ENCODE data around the gene TM9SF3.
A peak's percentile ranks its signal among the peaks of the same experiment; 100 is the strongest.
"Not testable (repeated sequence)": the region's sequence is repeated elsewhere in the genome, so short reads cannot be mapped to it uniquely, and the experiment has no call there.

TM9SF3 gene

GRCh38 chr10:96570511-96570910 is 16.3 kb downstream of the TM9SF3 start:
- no peak for DNase-seq (ENCODE audit: low spot score)

- DNase-seq (ENCODE audit: low spot score) = no peak
Observed at GRCh38 chr10:96568402-96568801, 18.4 kb downstream of the TM9SF3 start.

GRCh38 chr10:96565774-96566173 is 21.0 kb downstream of the TM9SF3 start:
- no peak for DNase-seq (ENCODE audit: low spot score)

- peak; percentile 53 for DNase-seq (ENCODE audit: low spot score)
Observed at GRCh38 chr10:96560966-96561887, 25.6 kb downstream of the TM9SF3 start.

- DNase-seq (ENCODE audit: low spot score) = no peak
Observed at GRCh38 chr10:96560489-96560888, 26.3 kb downstream of the TM9SF3 start.

- DNase-seq (ENCODE audit: low spot score) = peak; percentile 9
Observed at GRCh38 chr10:96556003-96556402, 30.8 kb downstream of the TM9SF3 start.

GRCh38 chr10:96555330-96555729 is 31.5 kb downstream of the TM9SF3 start:
- DNase-seq (ENCODE audit: low spot score) = no peak

DNA sequence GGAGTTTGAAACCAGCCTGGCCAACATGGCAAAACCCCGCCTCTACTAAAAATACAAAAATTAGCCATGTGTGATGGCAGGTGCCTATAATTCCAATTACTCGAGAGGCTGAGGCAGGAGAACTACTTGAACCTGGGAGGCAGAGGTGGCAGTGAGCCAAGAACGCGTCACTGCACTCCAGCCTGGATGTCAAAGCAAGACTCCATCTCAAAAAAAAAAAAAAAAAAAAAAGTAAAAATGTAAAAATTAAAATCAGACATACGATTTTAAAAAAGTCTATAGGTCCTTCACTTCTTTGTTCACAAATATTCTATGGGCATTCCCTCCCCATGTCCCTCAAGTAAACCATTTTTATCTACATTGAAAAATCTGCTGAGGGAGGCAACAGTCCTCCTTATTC is 38.2 kb downstream of the TM9SF3 start:
- no peak for DNase-seq (ENCODE audit: low spot score)

- DNase-seq (ENCODE audit: low spot score) = not testable (repeated sequence)
Observed at GRCh38 chr10:96545558-96545957, 41.3 kb downstream of the TM9SF3 start.

DNA sequence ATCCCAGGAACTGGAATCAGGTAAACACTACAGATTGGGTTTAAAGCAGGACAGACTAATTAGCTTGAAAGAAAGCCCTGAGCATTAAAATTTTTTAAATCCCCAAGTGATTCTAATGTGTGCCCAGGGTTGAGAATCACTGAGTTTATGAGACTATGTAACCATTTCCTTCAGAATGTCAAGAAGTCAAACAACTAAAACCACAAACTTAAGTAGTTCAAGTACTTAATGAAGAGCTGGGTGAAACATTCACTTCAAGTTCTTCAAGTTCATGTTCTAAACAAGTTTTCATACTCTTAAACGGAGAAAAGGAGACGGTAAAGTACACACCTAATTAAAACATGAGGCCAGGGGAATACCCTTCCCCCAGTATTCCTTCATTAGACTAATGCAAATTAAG is 44.9 kb downstream of the TM9SF3 start:
- no peak for DNase-seq (ENCODE audit: low spot score)

DNA sequence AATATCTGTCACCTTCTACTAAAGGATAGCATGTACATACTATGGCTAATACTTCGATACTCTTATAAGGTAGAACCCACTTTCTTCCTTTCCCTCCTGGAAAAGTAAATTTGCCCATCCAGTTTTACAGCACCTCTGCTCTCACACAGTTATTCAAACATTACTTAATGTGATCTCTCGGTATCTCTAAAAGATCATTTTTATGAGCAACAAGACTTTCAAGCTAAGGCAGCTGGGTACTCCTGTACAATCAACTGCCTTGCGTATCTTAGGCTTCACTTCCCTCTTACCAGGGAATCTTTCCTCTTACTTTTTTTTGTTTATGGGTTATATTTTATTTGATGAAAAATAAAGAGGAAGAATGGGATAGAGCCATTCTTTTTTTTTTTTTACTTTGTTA is 46.6 kb downstream of the TM9SF3 start:
- DNase-seq (ENCODE audit: low spot score) = no peak

GRCh38 chr10:96538683-96539082 is 48.1 kb downstream of the TM9SF3 start:
- no peak for DNase-seq (ENCODE audit: low spot score)

DNA sequence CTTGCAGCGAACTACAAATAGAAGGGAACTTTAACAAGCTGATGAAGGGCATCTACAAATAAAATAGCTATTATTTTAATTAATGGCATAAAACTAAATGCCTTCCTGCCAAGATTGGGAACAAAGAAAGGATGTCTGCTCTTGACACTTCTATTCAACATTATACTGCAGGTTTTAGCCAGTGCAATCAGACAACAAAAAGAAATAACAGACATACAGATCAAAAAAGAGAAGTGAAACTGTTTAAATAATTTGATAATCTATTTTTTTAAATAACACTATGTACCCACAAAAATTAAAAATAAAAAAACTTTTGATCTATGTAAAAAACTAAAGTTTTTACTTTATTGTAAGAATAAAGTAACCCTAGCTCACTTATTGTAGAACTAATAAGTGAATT is 50.7 kb downstream of the TM9SF3 start:
- DNase-seq (ENCODE audit: low spot score) = no peak

- DNase-seq (ENCODE audit: low spot score) = no peak
Observed at GRCh38 chr10:96532523-96532922, 54.3 kb downstream of the TM9SF3 start.

DNA sequence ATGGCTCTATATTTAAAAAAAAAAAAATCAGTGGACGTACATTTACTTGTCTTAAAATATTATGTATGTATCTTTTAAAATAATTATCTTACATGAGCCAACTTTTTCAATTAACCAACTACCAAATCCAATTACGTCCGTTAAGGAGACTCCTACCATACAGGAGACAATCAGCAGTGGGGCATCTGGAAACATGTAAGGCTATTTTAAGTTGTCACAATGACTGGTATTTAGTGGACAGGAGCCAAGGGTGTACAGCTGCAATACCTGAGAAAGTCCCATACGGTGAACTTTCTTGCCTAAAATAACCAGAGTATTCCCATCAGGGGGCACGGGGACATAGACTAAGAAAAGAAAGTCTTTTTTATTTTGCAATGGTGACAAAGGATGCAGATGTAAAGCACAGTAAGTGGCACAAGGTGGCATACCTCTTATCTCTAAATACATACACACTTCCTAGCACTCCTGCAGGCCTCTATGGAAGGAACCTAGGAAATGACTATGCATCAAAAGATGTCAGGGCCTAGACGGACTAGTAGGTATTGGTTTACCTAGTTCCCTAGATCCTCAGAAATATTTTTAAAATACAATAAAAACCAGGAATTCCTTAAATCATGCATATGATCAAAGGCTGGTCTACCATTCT is 57.1 kb downstream of the TM9SF3 start:
- DNase-seq (ENCODE audit: low spot score) = no peak

DNA sequence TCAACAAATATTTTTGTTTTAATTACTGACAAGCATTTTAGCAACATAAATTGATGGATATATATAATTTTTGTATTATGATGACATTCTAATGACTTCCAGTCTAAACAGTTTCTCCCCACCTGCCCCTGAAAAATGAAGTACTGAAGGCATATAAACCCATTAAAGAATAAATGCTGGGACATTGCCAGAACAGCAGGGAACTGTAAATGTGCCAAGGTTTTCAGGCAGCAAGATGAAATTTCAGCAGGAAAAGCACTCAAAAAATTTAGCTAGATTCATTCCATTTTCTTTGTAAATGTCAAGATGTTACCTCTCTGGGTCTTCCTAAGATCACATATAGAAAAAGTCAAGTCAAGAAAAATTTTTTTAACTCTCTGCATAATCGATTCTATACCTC is 62.1 kb downstream of the TM9SF3 start:
- no peak for DNase-seq (ENCODE audit: low spot score)

- DNase-seq (ENCODE audit: low spot score) = no peak
Observed at GRCh38 chr10:96517284-96517683, 69.5 kb downstream of the TM9SF3 start.

DNA sequence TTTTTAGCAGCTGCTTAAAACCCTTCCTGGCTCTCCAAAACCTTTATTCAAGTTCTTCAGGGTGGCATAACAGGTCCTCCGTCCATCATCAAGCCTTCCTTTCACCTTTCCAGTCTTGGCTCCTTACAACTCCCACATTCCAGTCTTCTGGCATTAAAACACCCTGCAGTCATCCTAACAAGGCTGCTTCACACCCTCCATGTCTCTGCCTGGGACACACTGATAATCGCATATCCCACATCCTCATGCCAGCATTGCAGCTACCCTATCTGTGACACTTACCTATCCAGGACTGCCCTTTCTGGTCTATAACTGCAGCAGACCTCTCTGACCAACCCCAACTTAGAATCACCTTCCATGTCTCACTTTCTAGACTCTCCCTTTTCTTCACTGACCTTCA is 70.5 kb downstream of the TM9SF3 start:
- no peak for DNase-seq (ENCODE audit: low spot score)

GRCh38 chr10:96513698-96514561 is 72.9 kb downstream of the TM9SF3 start, which contains the start of gene TLL2:
TLL2 (minus strand) TSS chr10:96513926; CDS start chr10:96513685, 241 bp downstream.
- peak; percentile 86 for DNase-seq (ENCODE audit: low spot score)

DNA sequence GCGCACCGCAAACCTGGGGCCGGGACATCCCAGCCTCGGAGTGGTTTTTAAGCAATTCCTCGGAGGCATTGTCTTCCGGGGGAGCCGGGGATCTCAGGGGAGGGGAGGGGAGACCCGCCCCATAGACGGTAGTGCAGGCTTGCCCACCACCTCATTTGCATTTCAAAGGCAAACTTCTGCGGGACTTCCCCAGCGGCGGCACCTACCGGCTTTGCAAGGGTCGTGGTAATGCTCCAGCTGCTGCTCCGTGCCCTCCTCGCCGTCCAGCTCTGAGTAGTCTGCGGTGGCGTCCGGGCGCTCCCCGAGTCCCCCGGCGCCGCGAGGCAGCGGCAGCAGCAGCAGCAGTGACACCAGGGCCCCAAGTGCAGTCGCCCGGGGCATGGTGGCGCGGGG is 73.5 kb downstream of the TM9SF3 start:
- no peak for DNase-seq (ENCODE audit: low spot score)

- DNase-seq (ENCODE audit: low spot score) = no peak
Observed at GRCh38 chr10:96512524-96513304, 74.1 kb downstream of the TM9SF3 start.
